ENCODE data around the gene HADHB.

DNA sequence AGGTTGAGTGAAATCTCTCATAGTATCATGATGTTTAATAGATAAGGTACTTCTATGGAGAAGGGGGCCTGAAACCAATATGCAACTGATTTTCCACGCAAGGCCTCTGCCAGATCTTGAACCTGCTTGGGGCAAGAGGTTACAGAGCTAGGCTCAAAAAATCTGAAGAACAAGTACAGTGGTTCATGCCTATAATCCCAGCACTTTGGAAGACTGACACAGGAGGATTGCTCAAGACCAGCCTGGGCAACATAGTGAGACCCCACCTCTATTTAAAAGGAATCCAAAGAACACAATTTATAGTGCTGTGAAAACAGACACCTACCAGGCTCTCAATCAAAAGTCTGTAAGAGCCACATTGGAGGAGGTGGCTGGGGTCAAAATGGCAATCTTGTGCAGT, 28.9 kb upstream of the HADHB start:
- no peak for TF ChIP-seq CTCF (IDR thresholded peaks at IDR 0.05; ENCODE audit: low read depth, low read length, poor library complexity, severe bottlenecking)
- no peak for TF ChIP-seq EZH2phosphoT487 (IDR thresholded peaks at IDR 0.05; ENCODE audit: borderline replicate concordance, low read length)
